Fibroblast of skin of right biceps (primary cell): ENCODE data around the gene IKZF4.
A peak's percentile ranks its signal among the peaks of the same experiment; 100 is the strongest.
"Not testable (repeated sequence)": the region's sequence is repeated elsewhere in the genome, so short reads cannot be mapped to it uniquely, and the experiment has no call there.

Source experiments
- DNase-seq: peaks from one replicate; pipeline ENCODE4 v3.0.0-alpha.2; 2013

The IKZF4 gene

GRCh38 chr12:56020423-56021184 lies at the start of gene IKZF4:
IKZF4 (plus strand) TSS chr12:56021043; CDS start chr12:56021494, 451 bp downstream.
- peak; percentile 45 for DNase-seq

DNA sequence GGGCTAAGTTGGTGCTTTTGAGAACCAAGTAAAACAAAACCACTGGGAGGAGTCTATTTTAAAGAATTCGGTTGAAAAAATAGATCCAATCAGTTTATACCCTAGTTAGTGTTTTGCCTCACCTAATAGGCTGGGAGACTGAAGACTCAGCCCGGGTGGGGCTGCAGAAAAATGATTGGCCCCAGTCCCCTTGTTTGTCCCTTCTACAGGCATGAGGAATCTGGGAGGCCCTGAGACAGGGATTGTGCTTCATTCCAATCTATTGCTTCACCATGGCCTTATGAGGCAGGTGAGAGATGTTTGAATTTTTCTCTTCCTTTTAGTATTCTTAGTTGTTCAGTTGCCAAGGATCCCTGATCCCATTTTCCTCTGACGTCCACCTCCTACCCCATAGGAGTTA lies 48.8 kb upstream of the IKZF4 start:
- peak; percentile 75 for DNase-seq

- DNase-seq: no peak
These were observed 48.4 kb upstream of the IKZF4 start for GRCh38 chr12:55972456-55972855.

DNA sequence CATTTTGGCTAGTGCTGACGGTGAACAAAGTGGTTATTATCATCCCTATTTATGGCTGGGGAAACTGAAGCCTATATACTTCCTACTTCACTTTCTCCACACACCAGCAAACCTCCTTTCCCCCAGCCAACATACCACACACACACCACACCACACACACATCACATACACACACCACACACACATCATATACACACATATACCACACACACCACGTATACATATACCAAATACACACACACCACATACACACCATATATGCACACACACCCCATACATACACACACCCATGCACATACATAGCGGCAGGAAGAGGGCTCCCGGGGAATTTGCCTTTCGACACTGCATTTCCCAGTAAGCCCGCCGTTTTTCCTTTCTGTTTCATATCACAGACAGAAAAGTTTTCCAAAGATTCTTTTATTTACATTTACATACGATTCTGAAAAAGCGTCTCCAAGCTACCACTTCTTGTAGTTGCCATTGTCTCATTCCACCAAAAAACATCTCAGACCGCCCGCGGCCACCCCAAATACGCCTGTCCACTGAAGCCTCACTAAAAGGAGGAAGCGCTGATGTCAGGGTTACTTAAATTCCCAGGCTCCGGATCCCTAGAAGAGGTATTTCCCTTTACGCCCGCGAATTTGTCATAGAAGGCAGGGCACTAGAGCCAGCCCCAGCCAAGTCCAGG lies 47.8 kb upstream of the IKZF4 start:
- DNase-seq: peak; percentile 31

GRCh38 chr12:55973599-55974307 lies 47.1 kb upstream of the IKZF4 start, which contains the start of gene RAB5B:
RAB5B (plus strand) TSS chr12:55974078; CDS start chr12:55986961, 12,883 bp downstream.
- DNase-seq: peak; percentile 100

GRCh38 chr12:55974308-55974730 lies 46.5 kb upstream of the IKZF4 start:
- peak; percentile 23 for DNase-seq

DNA sequence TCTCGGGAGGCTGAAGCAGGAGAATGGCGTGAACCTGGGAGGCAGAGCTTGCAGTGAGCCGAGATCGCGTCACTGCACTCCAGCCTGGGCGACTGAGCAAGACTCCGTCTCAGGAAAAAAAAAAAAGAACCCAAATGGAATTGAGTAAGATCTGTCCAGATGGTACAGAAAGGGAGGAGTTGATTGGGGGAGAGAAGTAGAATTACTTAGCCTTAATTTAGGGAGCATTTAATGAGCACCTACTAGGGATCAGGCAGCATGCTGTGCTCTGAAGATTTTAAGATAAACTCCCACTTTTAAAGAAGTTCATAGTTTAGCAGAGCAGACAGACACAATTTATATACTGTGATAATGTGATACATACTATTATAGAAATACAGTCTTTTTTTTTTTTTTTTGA lies 42.5 kb upstream of the IKZF4 start:
- DNase-seq: no peak

DNA sequence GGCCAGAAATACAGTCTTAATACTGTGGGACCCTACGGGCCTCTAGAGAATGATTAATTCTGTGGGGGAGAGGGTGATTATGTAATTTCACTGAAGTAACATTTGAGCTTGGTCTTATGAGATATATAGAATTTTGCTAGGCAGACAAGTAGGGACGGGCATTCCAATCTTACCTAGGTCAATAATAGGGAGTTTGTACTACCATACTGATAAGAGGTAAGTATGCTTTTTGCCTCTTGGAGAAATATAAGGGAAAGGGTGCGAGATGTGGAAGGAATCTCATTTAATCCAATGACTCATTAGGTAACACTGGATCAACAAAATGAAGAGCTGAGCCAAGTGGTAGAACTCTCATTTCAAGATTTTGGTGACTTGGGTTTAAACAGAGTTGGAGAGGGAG lies 41.8 kb upstream of the IKZF4 start:
- no peak for DNase-seq

DNA sequence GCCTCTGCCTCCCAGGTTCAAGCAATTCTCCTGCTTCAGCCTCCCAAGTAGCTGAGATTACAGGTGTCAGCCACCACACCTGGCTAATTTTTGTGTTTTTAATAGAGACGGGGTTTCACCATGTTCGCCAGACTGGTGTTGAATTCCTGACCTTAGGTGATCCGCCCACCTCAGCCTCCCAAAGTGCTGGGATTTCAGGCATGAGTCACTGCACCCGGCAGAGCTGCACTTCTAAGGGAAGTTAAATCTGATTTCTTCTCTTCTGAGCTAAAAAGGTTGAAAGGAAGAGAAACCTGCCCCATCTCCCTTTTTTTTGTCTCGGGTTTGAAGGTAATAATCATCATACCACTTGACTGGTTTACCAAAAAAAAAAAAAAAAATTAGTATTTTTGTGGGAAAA lies 39.0 kb upstream of the IKZF4 start:
- DNase-seq: not testable (repeated sequence)

- DNase-seq: no peak
These were observed 38.4 kb upstream of the IKZF4 start for GRCh38 chr12:55982319-55982936.

GRCh38 chr12:55983232-55983842 lies 37.5 kb upstream of the IKZF4 start:
- DNase-seq: no peak

DNA sequence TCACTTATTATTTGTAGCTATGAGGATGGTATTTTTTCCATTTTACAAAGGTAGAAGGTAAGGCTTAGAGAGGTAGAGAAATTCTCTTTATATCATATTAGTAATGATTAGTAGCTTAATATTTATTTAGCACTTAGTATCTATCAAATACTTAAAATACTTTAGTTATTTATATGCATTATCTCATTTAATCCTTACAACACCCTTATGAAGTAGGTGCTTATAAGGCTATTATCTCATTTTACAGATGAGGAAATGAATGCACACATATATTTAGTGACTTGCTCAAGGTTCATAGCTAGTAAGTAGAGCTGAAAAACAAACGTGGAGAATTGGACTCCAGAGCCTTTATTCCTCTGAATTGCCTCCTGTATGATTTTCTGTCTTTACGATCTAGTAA lies 36.0 kb upstream of the IKZF4 start:
- no peak for DNase-seq

DNA sequence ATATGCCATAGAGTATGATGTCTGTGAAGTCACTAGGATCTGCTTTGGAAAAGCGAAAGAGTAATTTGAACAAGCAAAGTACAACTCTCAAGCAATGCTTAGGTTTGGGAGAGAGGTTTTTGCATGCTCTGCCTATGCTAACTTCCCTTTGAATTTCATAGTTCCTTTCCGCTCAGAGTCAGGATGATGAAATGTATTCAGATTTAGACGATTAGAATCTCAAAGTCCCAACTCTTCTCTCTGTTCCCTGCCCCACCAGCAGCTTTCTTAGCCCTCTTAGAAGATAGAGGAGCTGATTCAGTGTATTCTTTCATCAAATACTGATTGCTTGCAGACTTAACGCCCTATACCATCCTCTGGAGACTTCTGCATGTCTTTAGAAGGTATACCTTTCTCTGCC lies 35.5 kb upstream of the IKZF4 start:
- DNase-seq: no peak

DNA sequence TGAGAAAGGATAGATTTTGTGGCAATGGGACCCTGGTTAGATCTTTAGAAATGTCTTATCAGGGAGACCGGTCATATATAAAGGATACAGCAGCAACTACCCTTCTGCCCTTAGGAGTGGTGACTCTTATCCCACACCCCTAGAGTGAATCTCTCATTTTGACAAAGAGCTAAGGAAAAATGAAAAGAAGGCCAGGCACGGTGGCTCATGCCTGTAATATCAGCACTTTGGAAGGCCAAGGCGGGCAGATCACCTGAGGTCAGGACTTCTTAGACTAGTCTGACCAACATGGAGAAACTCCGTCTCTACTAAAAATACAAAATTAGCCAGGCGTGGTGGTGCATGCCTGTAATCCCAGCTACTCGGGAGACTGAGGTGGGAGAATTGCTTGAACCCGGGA lies 34.9 kb upstream of the IKZF4 start:
- not testable (repeated sequence) for DNase-seq

DNA sequence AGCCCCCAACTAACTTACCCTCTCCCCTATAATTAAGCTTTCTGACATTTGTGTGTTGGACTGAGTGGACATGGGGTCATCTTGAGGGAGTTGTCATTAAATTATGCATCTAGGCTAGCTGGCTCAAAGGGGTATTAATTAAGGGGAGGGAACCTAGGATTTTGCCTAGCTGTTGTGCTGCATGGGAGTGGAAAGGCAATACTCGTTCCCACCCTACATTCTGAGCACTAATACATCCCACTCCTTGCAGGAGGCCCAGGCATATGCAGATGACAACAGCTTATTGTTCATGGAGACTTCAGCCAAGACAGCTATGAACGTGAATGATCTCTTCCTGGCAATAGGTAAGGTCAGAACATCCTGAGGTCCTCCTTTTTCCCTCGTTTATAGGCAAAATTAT lies 29.7 kb upstream of the IKZF4 start:
- DNase-seq: no peak

- DNase-seq: no peak
These were observed 27.5 kb upstream of the IKZF4 start for GRCh38 chr12:55993230-55993853.

DNA sequence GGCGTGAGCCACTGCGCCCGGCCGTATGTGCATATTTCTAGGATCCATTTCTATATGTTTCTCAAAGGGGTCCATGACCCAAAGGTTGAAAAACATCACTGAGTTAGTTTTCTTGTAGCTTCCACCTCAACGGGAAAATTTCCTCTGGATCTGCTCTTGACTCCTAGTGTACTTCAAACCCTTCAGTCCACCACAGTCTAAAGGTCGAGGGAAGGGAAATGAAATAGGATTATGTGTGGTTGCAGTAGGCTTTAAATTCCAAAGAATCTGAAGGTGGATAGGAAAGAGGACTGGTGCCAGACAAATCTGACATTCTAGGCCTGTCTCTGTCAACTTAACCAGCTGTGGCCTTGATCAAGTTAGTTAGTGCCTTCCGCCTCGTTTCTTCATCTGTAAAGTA lies 25.5 kb upstream of the IKZF4 start:
- no peak for DNase-seq

GRCh38 chr12:55996201-55996714 lies 24.6 kb upstream of the IKZF4 start:
- DNase-seq: peak; percentile 63

DNA sequence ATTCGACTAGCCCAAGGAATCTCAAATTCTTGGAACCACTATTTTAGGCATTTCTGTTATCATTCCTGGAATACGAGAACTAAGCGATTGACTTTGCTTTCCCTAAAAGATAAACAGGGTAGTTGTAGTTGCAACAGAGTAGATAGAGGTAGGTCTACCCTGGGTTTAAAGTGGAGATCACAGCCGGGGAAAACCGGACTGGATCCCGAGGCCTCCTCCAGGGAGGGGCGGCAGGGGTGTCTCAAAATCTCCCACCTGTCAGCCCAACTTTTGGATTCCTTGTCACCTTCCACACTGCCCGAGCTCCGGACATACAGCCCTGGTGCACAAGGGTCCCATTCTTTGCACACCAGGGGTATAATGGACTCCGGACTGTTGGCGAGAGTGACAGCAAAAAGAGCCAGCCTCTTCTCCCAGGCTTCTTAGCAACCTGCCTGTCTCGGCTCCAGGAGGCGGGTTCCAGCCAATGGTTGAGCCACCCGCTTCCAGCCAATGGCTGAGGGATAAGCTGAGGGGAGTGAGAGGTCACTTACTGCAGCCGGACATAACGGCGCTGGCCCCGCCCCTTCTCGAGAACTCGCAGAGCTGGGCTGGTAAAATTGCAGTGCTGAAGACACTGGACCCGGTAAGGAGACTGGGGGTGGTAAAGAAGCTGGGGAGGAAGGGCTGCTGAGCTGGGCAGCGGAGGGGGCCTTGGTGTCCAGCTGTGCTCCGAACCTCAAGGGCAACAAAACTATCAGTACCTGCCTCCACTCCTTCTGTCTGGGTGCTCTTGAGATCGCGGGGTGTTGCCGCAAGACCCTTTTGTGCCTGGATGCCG lies 23.9 kb upstream of the IKZF4 start, which contains the start of gene SUOX:
Gene SUOX (plus strand): TSS at position 562 of the 820 bp plus-strand sequence. CDS start 4,946 bp downstream, outside the sequence.
- peak; percentile 92 for DNase-seq

GRCh38 chr12:55997535-55997859 lies 23.3 kb upstream of the IKZF4 start:
- DNase-seq: no peak

DNA sequence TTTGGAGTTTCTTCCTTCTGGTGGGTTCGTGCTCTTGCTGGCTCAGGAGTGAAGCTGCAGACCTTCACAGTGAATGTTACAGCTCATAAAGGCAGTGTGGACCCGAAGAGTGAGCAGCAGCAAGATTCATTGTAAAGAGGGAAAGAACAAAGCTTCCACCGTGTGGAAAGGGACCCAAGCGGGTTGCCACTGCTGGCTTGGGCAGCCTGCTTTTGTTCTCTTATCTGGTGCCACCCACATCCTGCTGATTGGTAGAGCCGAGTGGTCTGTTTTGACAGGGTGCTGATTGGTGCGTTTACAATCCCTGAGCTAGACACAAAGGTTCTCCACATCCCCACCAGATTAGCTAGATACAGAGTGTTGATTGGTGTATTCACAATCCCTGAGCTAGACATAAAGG lies 21.3 kb upstream of the IKZF4 start:
- DNase-seq: not testable (repeated sequence)
